GM19023 (cell line): ENCODE results near the gene PLPPR2.
"Not testable (repeated sequence)": the region's sequence is repeated elsewhere in the genome, so short reads cannot be mapped to it uniquely, and the experiment has no call there.

Source experiments
- ATAC-seq: cut with Tn5 transposase; IDR thresholded peaks from one replicate; pipeline ENCODE4 v1.9.1; 2021; ENCODE audit warnings: mild to moderate bottlenecking, moderate library complexity; ENCODE audit not compliant: unreplicated experiment

Gene PLPPR2

GRCh38 chr19:11355160-11356073 is at the start of gene PLPPR2:
Gene PLPPR2 (plus strand): TSS chr19:11355432. CDS start chr19:11357674, 2,242 bp downstream.
- peak; percentile 72 for ATAC-seq

GRCh38 chr19:11306337-11306736 is 48.9 kb upstream of the PLPPR2 start:
- no peak for ATAC-seq

- ATAC-seq: not testable (repeated sequence)
These were observed 34.8 kb upstream of the PLPPR2 start for GRCh38 chr19:11320278-11320995.

- ATAC-seq: no peak
These were observed 33.8 kb upstream of the PLPPR2 start for GRCh38 chr19:11321191-11322126.

GRCh38 chr19:11322269-11323024 is 32.8 kb upstream of the PLPPR2 start:
- ATAC-seq: no peak

- ATAC-seq: no peak
These were observed 31.6 kb upstream of the PLPPR2 start for GRCh38 chr19:11323601-11324078.

GRCh38 chr19:11324079-11324661 is 31.1 kb upstream of the PLPPR2 start:
- ATAC-seq: no peak

GRCh38 chr19:11324748-11325389 is 30.4 kb upstream of the PLPPR2 start:
- ATAC-seq: no peak

- no peak for ATAC-seq
These were observed 29.7 kb upstream of the PLPPR2 start for GRCh38 chr19:11325544-11325943.

- no peak for ATAC-seq
These were observed 25.1 kb upstream of the PLPPR2 start for GRCh38 chr19:11330127-11330526.

- ATAC-seq: no peak
These were observed 23.7 kb upstream of the PLPPR2 start for GRCh38 chr19:11331502-11331901.

GRCh38 chr19:11332822-11333221 is 22.4 kb upstream of the PLPPR2 start:
- ATAC-seq: no peak

- not testable (repeated sequence) for ATAC-seq
These were observed 21.4 kb upstream of the PLPPR2 start for GRCh38 chr19:11333838-11334237.

- ATAC-seq: no peak
These were observed 19.6 kb upstream of the PLPPR2 start for GRCh38 chr19:11335449-11336146.

- ATAC-seq: no peak
These were observed 18.2 kb upstream of the PLPPR2 start for GRCh38 chr19:11337080-11337479.

GRCh38 chr19:11338121-11338520 is 17.1 kb upstream of the PLPPR2 start:
- no peak for ATAC-seq

GRCh38 chr19:11338569-11339253 is 16.5 kb upstream of the PLPPR2 start:
- no peak for ATAC-seq
